ENCODE data around the gene METTL4.

DNA sequence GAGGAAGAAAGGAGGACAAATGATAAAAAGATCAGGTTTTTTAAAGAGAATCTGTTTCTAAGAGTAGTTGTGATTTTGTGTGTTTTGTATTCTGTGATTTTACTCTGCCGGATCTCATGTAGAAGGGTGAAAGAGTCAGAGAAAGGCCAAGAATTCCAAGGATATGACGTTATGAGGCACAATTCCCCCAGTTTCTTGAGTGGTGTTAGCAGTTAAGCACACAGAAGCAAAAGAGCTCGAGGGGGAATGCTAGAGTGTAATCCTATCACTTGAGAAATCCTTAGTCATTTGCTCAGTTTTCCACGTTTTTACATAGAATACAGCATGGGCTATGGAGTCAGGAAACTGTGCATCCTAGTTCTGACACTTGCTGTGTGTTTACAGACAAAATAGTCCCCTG is 34.8 kb downstream of the METTL4 start:
- TF ChIP-seq EP300 (conservative IDR thresholded peaks at IDR 0.05; ENCODE audit: poor library complexity, severe bottlenecking) (no peak), POLR2AphosphoS5 (IDR thresholded peaks at IDR 0.05) (no peak), TAF1 (IDR thresholded peaks at IDR 0.05; ENCODE audit: low read depth) (no peak), EZH2 (IDR thresholded peaks at IDR 0.05; ENCODE audit: borderline replicate concordance, insufficient read depth, low read length, poor library complexity, severe bottlenecking) (no peak), RAD21 (conservative IDR thresholded peaks at IDR 0.05) (no peak), SMC3 (conservative IDR thresholded peaks at IDR 0.05; ENCODE audit: poor library complexity) (no peak)
- TF ChIP-seq, protein P1, sequence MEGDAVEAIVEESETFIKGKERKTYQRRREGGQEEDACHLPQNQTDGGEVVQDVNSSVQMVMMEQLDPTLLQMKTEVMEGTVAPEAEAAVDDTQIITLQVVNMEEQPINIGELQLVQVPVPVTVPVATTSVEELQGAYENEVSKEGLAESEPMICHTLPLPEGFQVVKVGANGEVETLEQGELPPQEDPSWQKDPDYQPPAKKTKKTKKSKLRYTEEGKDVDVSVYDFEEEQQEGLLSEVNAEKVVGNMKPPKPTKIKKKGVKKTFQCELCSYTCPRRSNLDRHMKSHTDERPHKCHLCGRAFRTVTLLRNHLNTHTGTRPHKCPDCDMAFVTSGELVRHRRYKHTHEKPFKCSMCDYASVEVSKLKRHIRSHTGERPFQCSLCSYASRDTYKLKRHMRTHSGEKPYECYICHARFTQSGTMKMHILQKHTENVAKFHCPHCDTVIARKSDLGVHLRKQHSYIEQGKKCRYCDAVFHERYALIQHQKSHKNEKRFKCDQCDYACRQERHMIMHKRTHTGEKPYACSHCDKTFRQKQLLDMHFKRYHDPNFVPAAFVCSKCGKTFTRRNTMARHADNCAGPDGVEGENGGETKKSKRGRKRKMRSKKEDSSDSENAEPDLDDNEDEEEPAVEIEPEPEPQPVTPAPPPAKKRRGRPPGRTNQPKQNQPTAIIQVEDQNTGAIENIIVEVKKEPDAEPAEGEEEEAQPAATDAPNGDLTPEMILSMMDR (IDR thresholded peaks at IDR 0.05; ENCODE audit: poor library complexity, severe bottlenecking), result no peak
- TF ChIP-seq, protein P2, sequence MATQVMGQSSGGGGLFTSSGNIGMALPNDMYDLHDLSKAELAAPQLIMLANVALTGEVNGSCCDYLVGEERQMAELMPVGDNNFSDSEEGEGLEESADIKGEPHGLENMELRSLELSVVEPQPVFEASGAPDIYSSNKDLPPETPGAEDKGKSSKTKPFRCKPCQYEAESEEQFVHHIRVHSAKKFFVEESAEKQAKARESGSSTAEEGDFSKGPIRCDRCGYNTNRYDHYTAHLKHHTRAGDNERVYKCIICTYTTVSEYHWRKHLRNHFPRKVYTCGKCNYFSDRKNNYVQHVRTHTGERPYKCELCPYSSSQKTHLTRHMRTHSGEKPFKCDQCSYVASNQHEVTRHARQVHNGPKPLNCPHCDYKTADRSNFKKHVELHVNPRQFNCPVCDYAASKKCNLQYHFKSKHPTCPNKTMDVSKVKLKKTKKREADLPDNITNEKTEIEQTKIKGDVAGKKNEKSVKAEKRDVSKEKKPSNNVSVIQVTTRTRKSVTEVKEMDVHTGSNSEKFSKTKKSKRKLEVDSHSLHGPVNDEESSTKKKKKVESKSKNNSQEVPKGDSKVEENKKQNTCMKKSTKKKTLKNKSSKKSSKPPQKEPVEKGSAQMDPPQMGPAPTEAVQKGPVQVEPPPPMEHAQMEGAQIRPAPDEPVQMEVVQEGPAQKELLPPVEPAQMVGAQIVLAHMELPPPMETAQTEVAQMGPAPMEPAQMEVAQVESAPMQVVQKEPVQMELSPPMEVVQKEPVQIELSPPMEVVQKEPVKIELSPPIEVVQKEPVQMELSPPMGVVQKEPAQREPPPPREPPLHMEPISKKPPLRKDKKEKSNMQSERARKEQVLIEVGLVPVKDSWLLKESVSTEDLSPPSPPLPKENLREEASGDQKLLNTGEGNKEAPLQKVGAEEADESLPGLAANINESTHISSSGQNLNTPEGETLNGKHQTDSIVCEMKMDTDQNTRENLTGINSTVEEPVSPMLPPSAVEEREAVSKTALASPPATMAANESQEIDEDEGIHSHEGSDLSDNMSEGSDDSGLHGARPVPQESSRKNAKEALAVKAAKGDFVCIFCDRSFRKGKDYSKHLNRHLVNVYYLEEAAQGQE (IDR thresholded peaks at IDR 0.05; ENCODE audit: borderline replicate concordance), result no peak

All from neural cell (in vitro differentiated cells).